Muscle of leg (tissue), 9 donors: ENCODE data around the gene BBLN. TPM values are rescaled to one million over a fixed set of nuclear protein-coding genes. Genes with fewer than 3 reads are reported as not detected.

ENCODE experiments used
- polyA plus RNA-seq, 8 donors: library from polyadenylated mRNA; unstranded; fragments of 120-200 nt; gene quantifications; one replicate each; pipeline versions ENCODE4 v1.2.1 to v1.2.3, GENCODE V29; 2013; ENCODE audit warnings: inconsistent platforms in 1 of 8, low replicate concordance in 1 of 8; ENCODE audit not compliant: insufficient read length in 8 of 8, insufficient read depth in 1 of 8
- total RNA-seq: library from RNA; stranded (reverse); fragments of 120-200 nt; gene quantifications from one replicate; pipeline ENCODE4 v1.2.4, GENCODE V29; 2013

BBLN gene
- total and polyA plus RNA-seq, 9 donors, result 25.5 to 41.1 (median 29.7) TPM

Other genes starting within 250 kb of the BBLN start
- gene ST6GALNAC4, start 243.2 kb upstream of the BBLN start, total RNA-seq, result 21.0 TPM
- gene ST6GALNAC4, start 243.2 kb upstream of the BBLN start, polyA plus RNA-seq, result 10 to 100 TPM; 23.2 to 41.0 (median 31.2) TPM
- gene PIP5KL1, start 229.5 kb upstream of the BBLN start, total RNA-seq, result 0.49 TPM
- gene PIP5KL1, start 229.5 kb upstream of the BBLN start, polyA plus RNA-seq, result 1 to 10 TPM in 7 of 8 donors, under 1 TPM in 1; 0.42 to 3.5 (median 2.3) TPM
- 16.7 TPM for gene DPM2, start 222.4 kb upstream of the BBLN start, total RNA-seq
- 10 to 100 TPM; 20.0 to 26.8 (median 23.6) TPM for gene DPM2, start 222.4 kb upstream of the BBLN start, polyA plus RNA-seq
- gene EEIG1, start 179.3 kb upstream of the BBLN start, total RNA-seq, result 5.1 TPM
- gene EEIG1, start 179.3 kb upstream of the BBLN start, polyA plus RNA-seq, result 10 to 100 TPM; 12.3 to 23.5 (median 16.3) TPM
- gene NAIF1, start 92.9 kb upstream of the BBLN start, total RNA-seq, result 10.0 TPM
- 1 to 10 TPM; 7.4 to 8.9 (median 8.3) TPM for gene NAIF1, start 92.9 kb upstream of the BBLN start, polyA plus RNA-seq
- gene SLC25A25, start 92.0 kb upstream of the BBLN start, total RNA-seq, result 14.6 TPM
- gene SLC25A25, start 92.0 kb upstream of the BBLN start, polyA plus RNA-seq, result 10 to 100 TPM; 12.9 to 15.3 (median 14.2) TPM
- 30.1 TPM for gene PTGES2, start 32.5 kb upstream of the BBLN start, total RNA-seq
- gene PTGES2, start 32.5 kb upstream of the BBLN start, polyA plus RNA-seq, result 10 to 100 TPM; 40.0 to 45.3 (median 41.5) TPM
- 0.09 TPM for gene LCN2, start 10.8 kb upstream of the BBLN start, total RNA-seq
- 1 to 10 TPM in 5 of 8 donors, under 1 TPM in 3; 0.72 to 2.8 (median 1.3) TPM for gene LCN2, start 10.8 kb upstream of the BBLN start, polyA plus RNA-seq
- gene CIZ1, start 31.3 kb downstream of the BBLN start, total RNA-seq, result 36.4 TPM
- gene CIZ1, start 31.3 kb downstream of the BBLN start, polyA plus RNA-seq, result 100 to 1,000 TPM in 5 of 8 donors, 10 to 100 TPM in 3; 92.8 to 120 (median 104) TPM
- gene DNM1, start 43.1 kb downstream of the BBLN start, total RNA-seq, result 18.5 TPM
- gene DNM1, start 43.1 kb downstream of the BBLN start, polyA plus RNA-seq, result 10 to 100 TPM; 33.5 to 75.6 (median 45.0) TPM
- 91.9 TPM for gene GOLGA2, start 115.7 kb downstream of the BBLN start, total RNA-seq
- gene GOLGA2, start 115.7 kb downstream of the BBLN start, polyA plus RNA-seq, result 100 to 1,000 TPM in 3 of 8 donors, 10 to 100 TPM in 5; 78.6 to 109 (median 90.5) TPM
- gene SWI5, start 116.0 kb downstream of the BBLN start, total RNA-seq, result 29.9 TPM
- 10 to 100 TPM; 20.5 to 29.6 (median 25.0) TPM for gene SWI5, start 116.0 kb downstream of the BBLN start, polyA plus RNA-seq
- 23.9 TPM for gene TRUB2, start 162.2 kb downstream of the BBLN start, total RNA-seq
- gene TRUB2, start 162.2 kb downstream of the BBLN start, polyA plus RNA-seq, result 10 to 100 TPM; 20.0 to 25.3 (median 23.6) TPM
- 26.0 TPM for gene COQ4, start 162.6 kb downstream of the BBLN start, total RNA-seq
- gene COQ4, start 162.6 kb downstream of the BBLN start, polyA plus RNA-seq, result 10 to 100 TPM; 24.4 to 39.3 (median 32.8) TPM
- 7.2 TPM for gene SLC27A4, start 180.3 kb downstream of the BBLN start, total RNA-seq
- 10 to 100 TPM; 11.8 to 16.3 (median 13.2) TPM for gene SLC27A4, start 180.3 kb downstream of the BBLN start, polyA plus RNA-seq
- 48.3 TPM for gene URM1, start 211.1 kb downstream of the BBLN start, total RNA-seq
- gene URM1, start 211.1 kb downstream of the BBLN start, polyA plus RNA-seq, result 10 to 100 TPM; 55.4 to 82.2 (median 68.5) TPM